NCI-H524 treated with DMSO at 0.1 percent for 48 hours (cell line): Measurements from ENCODE around the gene SRPRB.
"Not testable (repeated sequence)": the region's sequence is repeated elsewhere in the genome, so short reads cannot be mapped to it uniquely, and the experiment has no call there.

Experiments
- DNase-seq: peaks from one replicate; lab custom pipeline; 2025; lab: John Stamatoyannopoulos, UW

Gene SRPRB

GRCh38 chr3:133777807-133778568 lies 27.6 kb upstream of the SRPRB start:
- DNase-seq, result no peak

DNA sequence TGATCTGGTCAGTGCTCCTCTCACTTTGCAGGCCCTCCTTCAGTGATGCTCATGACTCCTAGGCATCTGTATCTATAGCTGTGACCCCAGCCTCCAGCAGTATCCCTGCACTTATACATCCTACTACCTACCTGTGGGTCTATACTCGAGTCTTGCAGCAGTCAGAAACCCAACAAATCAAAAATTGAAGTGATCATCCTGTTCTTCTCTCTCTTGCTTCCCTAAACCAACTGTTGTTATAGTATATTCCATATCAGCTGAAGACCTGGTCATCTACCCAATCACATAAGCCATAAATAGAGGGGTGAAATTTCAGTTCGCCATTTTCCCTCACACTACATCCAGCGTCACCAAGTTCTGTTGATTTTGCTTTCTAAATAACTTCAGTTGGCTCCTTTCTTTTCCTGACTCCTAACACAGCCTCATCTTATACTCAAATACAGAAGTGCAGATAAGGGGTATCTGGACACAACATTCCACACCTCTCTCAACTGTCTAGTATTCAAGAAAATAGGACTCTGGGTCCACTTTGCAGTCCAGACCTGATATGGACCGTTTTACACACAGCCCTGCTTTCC lies 25.9 kb upstream of the SRPRB start:
- DNase-seq, result no peak

GRCh38 chr3:133780756-133781155 lies 24.9 kb upstream of the SRPRB start:
- not testable (repeated sequence) for DNase-seq

DNA sequence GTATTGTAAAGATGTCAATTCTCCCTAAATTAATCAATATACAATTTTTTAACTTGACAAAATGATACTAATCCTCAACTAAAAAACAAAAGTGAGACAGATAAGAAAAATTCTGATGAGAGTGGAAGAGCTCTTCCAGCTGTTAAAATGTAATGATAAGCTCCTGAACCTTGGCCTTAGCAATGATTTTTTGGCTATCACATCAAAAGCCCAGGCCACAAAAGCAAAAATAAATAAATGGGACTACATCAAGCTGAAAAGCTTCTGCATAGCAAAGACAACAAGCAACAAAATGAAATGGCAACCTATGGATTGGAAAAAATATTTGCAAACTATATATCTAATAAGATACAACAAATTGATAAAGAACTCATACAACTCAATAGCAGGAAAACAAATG lies 24.0 kb upstream of the SRPRB start:
- DNase-seq, result no peak

DNA sequence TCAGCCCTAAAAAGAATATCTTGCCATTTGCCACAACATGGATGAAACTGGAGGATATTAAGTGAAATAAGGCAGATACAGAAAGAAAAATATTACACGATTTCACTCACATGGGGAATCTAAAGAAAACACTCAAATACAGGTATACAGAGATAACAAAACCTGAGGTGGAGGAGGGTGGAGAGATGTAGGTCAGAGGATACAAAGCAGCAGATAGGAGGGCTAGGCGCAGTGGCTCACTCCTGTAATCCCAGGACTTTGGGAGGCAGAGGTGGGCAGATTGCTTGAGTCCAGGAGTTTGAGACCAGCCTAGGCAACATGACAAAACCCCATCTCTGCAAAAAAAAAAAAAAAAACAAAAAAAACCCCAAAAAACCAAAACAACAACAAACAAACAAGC lies 23.2 kb upstream of the SRPRB start:
- DNase-seq, result no peak

GRCh38 chr3:133783762-133784161 lies 21.9 kb upstream of the SRPRB start:
- DNase-seq, result no peak

DNA sequence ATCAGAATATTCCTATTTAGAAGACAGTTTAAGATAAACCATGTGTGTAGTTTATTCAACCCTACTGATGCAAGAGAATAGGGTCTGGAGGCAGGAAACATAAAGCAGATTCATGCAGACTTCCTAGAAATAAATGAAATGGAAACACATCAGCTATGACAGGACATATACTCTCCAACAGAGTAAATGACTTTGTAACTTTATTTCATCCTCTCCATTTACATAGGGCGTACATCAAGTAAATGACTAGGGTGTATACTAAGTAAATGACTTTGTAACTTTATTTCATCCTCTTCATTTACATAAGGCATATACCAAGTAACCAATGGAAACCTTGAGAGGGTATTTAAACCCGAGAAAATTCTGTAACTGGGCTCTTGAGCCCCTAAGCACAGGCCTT lies 17.6 kb upstream of the SRPRB start:
- no peak for DNase-seq

DNA sequence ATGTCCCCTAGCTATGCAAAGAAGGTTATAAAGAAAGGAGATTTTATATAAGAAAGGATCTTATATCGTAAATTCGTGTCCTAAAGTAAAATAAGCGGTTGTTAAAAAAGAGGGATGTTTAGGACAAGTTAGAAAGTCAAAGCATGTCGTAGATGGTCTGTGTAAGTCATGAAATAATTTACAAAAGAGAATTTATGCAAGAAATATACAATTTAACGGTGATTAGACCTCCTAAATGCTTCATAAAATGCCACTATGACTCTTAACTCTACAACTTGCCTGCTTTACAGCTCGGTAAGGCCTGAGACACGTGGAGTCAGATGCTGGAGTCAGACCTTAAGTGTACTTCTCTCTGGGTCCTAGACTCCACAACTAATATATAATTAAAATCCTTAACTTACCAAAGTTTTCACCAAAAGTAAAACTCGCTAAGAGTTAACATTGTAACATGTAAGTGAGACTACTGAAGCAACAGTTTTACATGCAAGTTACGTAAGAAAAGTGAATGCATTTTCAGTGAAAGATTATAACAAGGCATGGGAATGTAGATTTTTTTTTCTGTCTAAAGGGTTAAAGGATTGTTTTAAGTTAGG lies 13.3 kb upstream of the SRPRB start:
- no peak for DNase-seq

GRCh38 chr3:133797396-133798105 lies 8.1 kb upstream of the SRPRB start:
- no peak for DNase-seq

DNA sequence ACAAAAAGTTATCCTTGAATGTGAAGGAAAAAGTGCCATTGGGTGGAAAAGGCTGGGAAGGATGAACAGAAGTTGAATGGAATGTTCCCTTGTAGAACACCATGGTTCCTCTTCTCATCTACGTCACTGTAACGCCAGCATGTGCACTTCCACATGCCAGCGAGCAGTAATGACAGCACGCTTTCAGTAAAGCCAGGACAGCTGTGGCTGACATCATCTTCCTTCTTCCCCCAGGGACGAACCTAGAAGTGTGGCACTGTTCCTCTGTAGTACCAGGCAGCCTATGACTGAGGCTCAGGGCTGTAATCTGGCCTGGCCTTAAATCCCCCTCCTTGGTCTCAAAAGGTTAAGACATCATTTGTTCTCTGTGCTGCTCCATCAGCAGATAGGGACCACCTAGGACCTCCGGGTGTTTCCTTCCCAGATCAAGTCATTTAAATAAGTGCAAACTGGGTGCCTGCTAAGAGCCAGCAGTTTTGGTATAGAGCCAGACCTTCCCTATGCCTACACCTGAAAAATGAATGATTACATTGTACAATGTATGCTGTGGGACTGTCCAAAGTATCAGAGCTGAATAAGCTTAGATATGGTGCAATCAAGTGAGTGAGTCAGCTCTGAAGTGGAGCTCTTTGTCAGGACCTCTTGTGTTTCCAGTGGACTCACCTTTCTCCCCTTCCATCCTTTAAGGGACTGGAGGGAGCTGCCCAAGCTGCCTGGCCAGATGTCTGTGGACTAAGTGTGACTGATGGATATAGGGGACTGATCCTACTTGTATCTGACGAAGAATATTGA lies 5.6 kb upstream of the SRPRB start:
- DNase-seq, result no peak

- DNase-seq, result no peak
These were observed 2.1 kb upstream of the SRPRB start for GRCh38 chr3:133803469-133803868.

GRCh38 chr3:133804896-133805295 lies 719 bp upstream of the SRPRB start:
- no peak for DNase-seq

DNA sequence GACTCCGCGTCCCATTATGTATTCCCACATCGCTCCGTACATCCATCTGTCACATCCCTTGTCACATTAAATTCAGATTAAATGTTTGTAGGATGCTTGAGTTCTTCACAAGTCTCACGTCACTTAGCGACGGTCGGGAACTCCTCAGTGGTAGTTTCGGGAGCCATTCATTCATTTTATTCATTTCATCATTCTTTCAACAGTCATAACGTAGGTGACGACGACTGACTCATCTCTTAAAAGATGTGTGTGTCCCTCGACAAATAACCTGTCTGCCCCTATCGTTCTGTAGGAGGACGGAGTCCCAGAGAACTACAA lies 272 bp upstream of the SRPRB start:
- peak; percentile 51 for DNase-seq

DNA sequence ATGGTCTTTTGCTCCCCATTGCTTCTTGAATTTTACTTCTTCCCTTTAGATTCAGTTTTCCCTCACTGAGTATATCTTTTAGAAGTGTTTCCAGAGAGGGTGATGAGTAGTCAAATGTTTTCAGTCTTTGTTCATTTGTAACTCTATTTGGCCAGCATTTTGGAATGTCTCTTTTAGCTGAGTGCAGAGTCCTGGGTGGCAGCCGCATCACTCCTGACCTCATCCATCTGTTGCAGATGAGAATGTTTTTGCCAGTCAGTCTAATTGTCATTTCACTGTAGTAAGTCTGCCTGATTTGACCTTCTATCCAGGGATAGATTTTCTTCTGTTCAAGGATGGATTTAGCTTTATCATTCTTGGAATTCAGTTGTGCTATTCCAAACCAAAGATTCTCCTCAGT lies 7.3 kb downstream of the SRPRB start:
- DNase-seq, result no peak

DNA sequence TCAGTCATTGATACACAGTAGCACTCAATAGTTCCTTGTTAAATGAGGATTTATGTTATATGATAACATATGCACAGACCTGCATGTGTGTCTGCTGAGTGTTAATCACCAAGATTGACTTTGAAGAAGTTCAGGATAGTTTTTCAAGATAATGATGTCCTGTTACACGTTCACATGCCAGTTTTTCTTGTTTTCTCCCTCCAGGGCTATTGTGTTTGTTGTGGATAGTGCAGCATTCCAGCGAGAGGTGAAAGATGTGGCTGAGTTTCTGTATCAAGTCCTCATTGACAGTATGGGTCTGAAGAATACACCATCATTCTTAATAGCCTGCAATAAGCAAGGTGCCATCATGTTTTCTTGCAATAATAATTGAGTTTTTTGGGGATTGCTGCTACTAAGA lies 9.8 kb downstream of the SRPRB start:
- DNase-seq, result no peak

- no peak for DNase-seq
These were observed 14.5 kb downstream of the SRPRB start for GRCh38 chr3:133820129-133820528.

- DNase-seq, result no peak
These were observed 15.5 kb downstream of the SRPRB start for GRCh38 chr3:133820889-133821675.

DNA sequence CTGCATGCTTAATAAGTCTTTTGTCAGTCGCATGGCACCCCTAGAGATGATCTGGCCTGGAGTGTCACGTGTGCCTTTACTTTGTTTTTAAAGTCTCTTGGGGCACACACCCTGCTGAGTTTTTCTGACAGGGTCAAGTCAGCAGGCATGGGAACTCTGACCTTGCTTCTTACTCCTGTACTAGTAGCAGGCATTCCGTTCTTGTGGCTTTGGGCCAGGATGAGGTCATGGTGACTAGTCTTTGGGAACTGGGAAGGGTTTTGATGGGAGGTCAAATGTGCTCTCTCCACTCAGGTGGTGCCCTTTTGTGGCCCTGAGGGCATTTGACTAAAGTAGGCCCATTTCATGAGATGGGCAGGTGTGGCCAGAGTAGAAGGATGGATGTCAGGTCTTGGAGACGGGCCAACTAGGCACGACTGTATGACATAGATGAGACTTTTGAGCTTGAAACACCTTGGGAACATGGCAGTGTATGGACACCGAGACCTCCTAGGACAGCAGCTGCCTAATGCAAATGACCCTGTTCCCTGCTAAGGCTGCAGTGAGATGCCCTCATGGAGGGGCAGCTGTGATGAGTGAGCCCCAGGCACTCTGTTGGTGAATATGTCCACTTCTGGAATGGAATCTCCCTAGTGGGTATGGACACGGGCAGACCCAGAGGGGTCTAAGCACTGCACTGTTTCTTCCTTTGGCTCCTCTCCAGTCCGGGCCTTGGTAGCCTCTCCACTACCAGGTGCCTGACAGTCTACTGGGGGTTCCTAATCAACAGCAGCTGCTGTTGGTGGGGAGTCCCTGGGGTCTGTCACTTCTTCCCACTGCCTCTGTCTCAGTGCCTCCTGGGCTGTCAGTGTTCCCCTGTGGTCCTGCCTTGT lies 16.4 kb downstream of the SRPRB start:
- no peak for DNase-seq

DNA sequence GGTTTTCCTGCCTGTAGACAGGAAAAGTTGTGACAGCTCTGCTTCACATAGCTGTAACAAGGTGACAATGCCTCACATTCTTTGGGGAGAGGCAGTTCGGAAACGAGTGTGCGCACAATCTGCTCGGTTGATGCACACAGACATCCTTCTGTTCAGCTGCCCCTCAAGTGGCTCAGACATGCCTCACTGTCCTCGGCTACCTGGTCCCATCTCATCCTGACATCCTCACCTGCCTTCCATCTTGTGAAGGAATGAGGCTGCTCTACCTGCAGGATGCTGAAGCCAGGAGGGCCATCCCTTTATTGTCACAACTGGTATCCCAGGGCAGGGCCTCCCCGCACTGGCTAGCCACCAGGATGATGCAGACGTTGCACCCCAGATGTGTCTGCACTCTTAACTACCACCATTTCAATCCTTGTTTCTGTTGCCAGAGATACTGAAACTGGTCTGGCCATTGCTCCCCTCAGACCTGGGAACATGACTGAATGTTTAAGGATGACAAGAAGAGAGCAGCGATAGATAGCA lies 19.4 kb downstream of the SRPRB start:
- no peak for DNase-seq
